Right ventricle myocardium inferior (tissue), 1 donor: ENCODE measurements around the gene GPR108. TPM values are rescaled to one million over a fixed set of nuclear protein-coding genes. Genes with fewer than 3 reads are reported as not detected.
"Not testable (repeated sequence)": the region's sequence is repeated elsewhere in the genome, so short reads cannot be mapped to it uniquely, and the experiment has no call there.

ENCODE experiments used
- ATAC-seq: fragments of 200-7000 bp; cut with Tn5 transposase; one replicate; pipeline ENCODE4 v1.9.1; 2020; ENCODE audit warnings: mild to moderate bottlenecking, moderate library complexity
- DNase-seq: peaks from one replicate; pipeline ENCODE4 v3.0.0; 2021; ENCODE audit errors: missing footprints
- intact Hi-C: fragments of 100-400 bp; cut with DNase I; formaldehyde crosslinking; loops from one replicate; pipeline ENCODE4 v1.11.0; 2022
- total RNA-seq: library from RNA; stranded (reverse); fragmentation: NEBNext Ultra II Directional; extraction: Animal tissue kit (Norgen Biotek cat#: 25700); gene quantifications from one replicate; pipeline ENCODE4 v1.2.1, GENCODE V29; 2021
- donor health status: DM: no; HTN: yes; CAD: no; lungs with severe emphysema.

GPR108 gene
- total RNA-seq, 1 donor from 2014 or later, result 23.9 TPM

- intact Hi-C loops, result no loop called here
- peak; percentile 47 for DNase-seq
- no peak for ATAC-seq
These were observed 24.4 kb downstream of the GPR108 start for GRCh38 chr19:6712692-6713670.

DNA sequence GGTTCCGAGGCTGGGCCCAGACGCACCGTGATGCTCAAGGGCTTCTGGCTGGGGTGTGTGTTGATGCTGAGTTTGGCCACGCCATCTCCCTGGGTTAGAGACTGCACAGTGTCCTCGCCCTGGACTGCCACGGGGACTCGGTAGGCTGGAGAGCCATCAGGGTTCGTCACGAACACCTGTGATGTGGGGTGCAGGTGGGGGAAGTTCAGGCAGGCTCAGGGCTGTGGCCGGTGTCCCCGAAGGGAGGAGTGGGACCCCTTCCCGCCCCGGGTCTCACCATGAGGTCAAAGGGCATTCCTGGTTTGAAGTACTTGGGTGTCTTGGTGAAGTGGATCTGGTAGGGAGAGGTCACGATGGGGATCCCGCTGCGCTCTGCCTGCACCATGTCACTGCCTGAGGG is 25.1 kb downstream of the GPR108 start:
- ATAC-seq, result no peak
- intact Hi-C loops, result no loop called here
- DNase-seq, result peak; percentile 42

GRCh38 chr19:6711605-6712004 is 25.8 kb downstream of the GPR108 start:
- DNase-seq, result peak; percentile 27
- no peak for ATAC-seq
- intact Hi-C loops, result no loop called here

GRCh38 chr19:6711078-6711361 is 26.4 kb downstream of the GPR108 start:
- DNase-seq, result no peak
- intact Hi-C loops, result no loop called here
- ATAC-seq, result no peak

GRCh38 chr19:6710273-6711077 is 26.9 kb downstream of the GPR108 start:
- intact Hi-C loops, result no loop called here
- DNase-seq, result peak; percentile 74
- no peak for ATAC-seq

GRCh38 chr19:6709549-6709948 is 27.8 kb downstream of the GPR108 start:
- intact Hi-C loops, result no loop called here
- DNase-seq (no peak), ATAC-seq (no peak)

DNA sequence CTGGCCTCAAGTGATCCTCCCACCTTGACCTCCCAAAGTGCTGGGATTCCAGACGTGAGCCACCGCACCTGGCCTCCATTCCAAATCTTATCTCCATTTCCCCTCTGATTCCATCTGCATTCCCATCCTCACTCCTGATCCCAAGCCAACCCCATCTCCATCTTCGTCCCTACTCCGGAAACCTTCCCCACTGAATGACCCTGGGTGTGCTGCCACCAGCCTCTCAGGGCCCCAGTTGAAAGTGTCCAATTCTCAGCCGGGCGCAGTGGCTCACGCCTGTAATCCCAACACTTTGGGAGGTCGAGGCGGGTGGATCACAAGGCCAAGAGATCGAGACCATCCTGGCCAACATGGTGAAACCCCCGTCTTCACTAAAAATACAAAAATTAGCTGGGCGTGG is 28.5 kb downstream of the GPR108 start:
- intact Hi-C loops, ATAC-seq: not testable (repeated sequence)
- DNase-seq, result peak; percentile 45

DNA sequence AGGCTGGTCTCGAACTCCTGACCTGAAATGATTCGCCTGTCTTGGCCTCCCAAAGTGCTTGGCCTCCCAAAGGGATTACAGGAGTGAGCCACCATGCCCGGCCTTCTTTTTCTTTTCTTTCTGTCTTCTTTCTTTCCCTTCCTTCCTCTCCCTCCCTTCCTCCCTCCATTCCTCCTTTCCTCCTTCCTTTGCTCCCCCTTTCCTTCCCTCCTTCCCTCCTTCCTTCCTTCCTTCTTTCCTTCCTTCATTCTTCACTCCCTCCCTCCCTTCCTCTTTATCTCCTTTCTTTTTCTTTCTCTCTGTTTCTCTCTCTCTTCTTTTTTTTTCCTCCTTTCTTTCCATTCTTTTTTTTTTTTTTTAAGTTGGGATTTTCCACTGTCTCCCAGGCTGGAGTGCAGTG is 29.0 kb downstream of the GPR108 start:
- ATAC-seq (no peak), DNase-seq (no peak)
- intact Hi-C loops, result no loop called here

DNA sequence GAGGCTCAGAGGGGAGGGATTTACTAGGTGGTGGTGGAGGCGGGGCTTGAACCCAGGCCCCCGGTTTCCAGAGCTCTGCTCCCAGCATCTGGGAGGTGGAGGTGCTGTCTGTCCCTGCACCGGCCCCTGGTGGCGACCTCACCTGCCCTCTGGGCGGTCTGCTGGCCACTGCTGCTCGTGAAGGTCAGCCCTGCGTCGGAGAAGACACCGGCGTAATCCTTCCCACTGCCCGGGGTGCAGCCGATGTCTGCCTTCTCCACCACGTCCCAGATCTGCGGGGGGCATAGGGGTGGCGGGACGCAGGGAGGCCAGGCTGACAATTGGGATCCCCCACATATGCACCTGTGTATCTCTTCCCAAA is 29.7 kb downstream of the GPR108 start:
- peak; percentile 25 for DNase-seq
- ATAC-seq, result no peak
- intact Hi-C loops, result no loop called here

- no peak for ATAC-seq
- intact Hi-C loops, result no loop called here
These were observed 30.2 kb downstream of the GPR108 start for GRCh38 chr19:6707011-6707657.

DNA sequence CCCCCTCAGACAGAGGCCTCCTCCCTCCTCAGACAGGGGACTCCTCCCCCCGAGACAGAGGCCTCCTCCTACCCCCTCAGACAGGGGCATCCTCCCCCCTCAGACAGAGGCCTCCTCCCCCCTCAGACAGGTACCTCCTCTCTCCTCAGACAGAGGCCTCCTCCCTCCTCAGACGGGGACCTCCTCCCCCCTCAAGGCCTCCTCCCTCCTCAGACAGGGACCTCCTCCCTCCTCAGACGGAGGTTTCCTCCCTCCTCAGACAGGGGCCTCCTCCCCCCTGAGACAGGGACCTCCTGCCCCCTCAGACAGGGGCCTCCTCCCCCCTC is 30.8 kb downstream of the GPR108 start:
- intact Hi-C loops, result no loop called here
- peak; percentile 19 for ATAC-seq
- DNase-seq, result peak; percentile 11

More at GRCh38 chr19:6707011-6707657, 30.2 kb downstream of the GPR108 start:
- peak; percentile 62 for DNase-seq

- intact Hi-C loops, result no loop called here
- ATAC-seq (no peak), DNase-seq (peak; percentile 20)
These were observed 31.3 kb downstream of the GPR108 start for GRCh38 chr19:6705931-6706632.

- DNase-seq (peak; percentile 13), ATAC-seq (no peak)
- intact Hi-C loops, result no loop called here
These were observed 36.6 kb downstream of the GPR108 start for GRCh38 chr19:6700586-6701316.

GRCh38 chr19:6699935-6700334 is 37.4 kb downstream of the GPR108 start:
- intact Hi-C loops, result no loop called here
- DNase-seq, result no peak
- ATAC-seq, result no peak

- ATAC-seq (no peak), DNase-seq (no peak)
- intact Hi-C loops, result no loop called here
These were observed 40.1 kb downstream of the GPR108 start for GRCh38 chr19:6697291-6697690.

GRCh38 chr19:6696239-6696820 is 41.0 kb downstream of the GPR108 start:
- no peak for ATAC-seq
- no peak for DNase-seq
- intact Hi-C loops, result no loop called here

GRCh38 chr19:6694147-6694815 is 43.1 kb downstream of the GPR108 start:
- no peak for ATAC-seq
- intact Hi-C loops, result no loop called here
- peak; percentile 56 for DNase-seq

DNA sequence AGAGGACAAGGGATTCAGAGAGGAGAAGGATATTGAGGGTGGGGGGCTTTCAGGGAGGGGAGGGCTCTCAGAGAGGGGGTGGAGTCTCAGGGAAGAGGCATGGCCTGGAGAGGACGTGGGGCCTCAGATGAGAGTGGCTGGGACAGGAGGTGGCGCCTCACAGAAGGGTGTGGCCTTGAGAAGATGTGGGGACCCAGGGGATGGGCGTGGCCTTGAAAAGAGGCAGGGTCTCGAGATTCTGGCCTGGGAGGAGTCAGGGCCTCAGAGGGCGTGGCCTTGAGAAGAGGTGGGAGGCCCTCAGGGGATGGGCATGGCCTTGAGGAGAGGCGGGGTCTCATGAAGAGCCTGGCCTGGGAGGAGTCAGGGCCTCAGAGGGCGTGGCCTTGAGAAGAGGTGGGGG is 43.7 kb downstream of the GPR108 start:
- ATAC-seq, result no peak

More for the DNA sequence above, 43.7 kb downstream of the GPR108 start:
- intact Hi-C loops, result no loop called here
- peak; percentile 65 for DNase-seq
